H1 (cell line): ENCODE results near the gene LSR. TPM values are rescaled to one million over a fixed set of nuclear protein-coding genes. Genes with fewer than 3 reads are reported as not detected.

ENCODE experiments used
- CTCF ChIA-PET: fragments of 300-600 bp; sonication (Branson Sonifier 250); formaldehyde crosslinking; loops from one replicate; lab custom pipeline; 2021; ENCODE audit not compliant: partially characterized antibody; lab: Charles Lee
- POLR2A ChIA-PET: fragments of 300-600 bp; sonication (Branson Sonifier 250); formaldehyde crosslinking; loops from one replicate; lab custom pipeline; 2021; ENCODE audit warnings: inconsistent platforms; ENCODE audit not compliant: partially characterized antibody; lab: Charles Lee
- DNase-seq, 2 experiments: peaks; one replicate each; pipeline versions ENCODE4 v3.0.0 to v3.0.0-alpha.2; 2010 to 2022; ENCODE audit warnings: low spot score in 2 of 2, low read depth in 1 of 2, mixed read lengths in 1 of 2
- FAIRE-seq: peaks from 2 replicates; lab custom pipeline; 2011; peaks lifted over from hg19 to GRCh38; lab: Jason Lieb, UNC
- H2AFZ ChIP-seq: 2 replicates; pipeline ENCODE4 v1.8.1; 2012; ENCODE audit warnings: low read length, inconsistent platforms
- H2AK5ac ChIP-seq: 2 replicates; pipeline ENCODE4 v1.6.1; 2013; ENCODE audit warnings: low read depth, low read length
- H2BK120ac ChIP-seq: replicated peaks from 2 replicates; pipeline ENCODE3; 2013; ENCODE audit warnings: low read depth, low read length, inconsistent platforms
- H2BK12ac ChIP-seq: 2 replicates; pipeline ENCODE4 v1.6.1; 2013; ENCODE audit warnings: low read depth, low read length
- H2BK15ac ChIP-seq: 2 replicates; pipeline ENCODE4 v1.6.1; 2013; ENCODE audit warnings: low read length
- H2BK20ac ChIP-seq: 2 replicates; pipeline ENCODE4 v1.6.1; 2013; ENCODE audit warnings: low read length
- H2BK5ac ChIP-seq: 2 replicates; pipeline ENCODE4 v1.6.1; 2013; ENCODE audit warnings: low read depth, low read length
- H3K14ac ChIP-seq: 2 replicates; pipeline ENCODE4 v1.6.1; 2013; ENCODE audit warnings: inconsistent platforms; ENCODE audit not compliant: insufficient read length
- H3K18ac ChIP-seq: 2 replicates; pipeline ENCODE4 v1.6.1; 2013; ENCODE audit warnings: low read length; ENCODE audit errors: extremely low read depth
- H3K23ac ChIP-seq: 2 replicates; pipeline ENCODE4 v1.6.1; 2013; ENCODE audit warnings: inconsistent platforms; ENCODE audit not compliant: insufficient read length
- H3K23me2 ChIP-seq: 2 replicates; pipeline ENCODE4 v1.6.1; 2013; ENCODE audit warnings: low read depth, low read length
- H3K27ac ChIP-seq: 2 replicates; pipeline ENCODE4 v1.6.1; 2011; ENCODE audit warnings: low read depth, low read length, inconsistent platforms
- H3K27me3 ChIP-seq, 4 experiments: replicated peaks in 1 of 4; 1 replicate in 1 of 4; 2 replicates in 3 of 4; pipeline versions ENCODE4 v1.6.1 to v1.8.1; 2011 to 2013; ENCODE audit warnings: low read length in 3 of 4, mild to moderate bottlenecking in 3 of 4, inconsistent platforms in 2 of 4, mixed read lengths in 2 of 4, moderate library complexity in 1 of 4; ENCODE audit not compliant: control insufficient read depth in 3 of 4, insufficient read depth in 3 of 4; ENCODE audit errors: extremely low read depth in 1 of 4
- H3K36me3 ChIP-seq, 4 experiments: 2 replicates each; pipeline versions ENCODE4 v1.6.1 to v1.8.1; 2011 to 2013; ENCODE audit warnings: mild to moderate bottlenecking in 4 of 4, low read length in 3 of 4, moderate library complexity in 2 of 4, control low read depth in 1 of 4, inconsistent platforms in 1 of 4; ENCODE audit not compliant: insufficient read depth in 4 of 4, control insufficient read depth in 2 of 4
- H3K4ac ChIP-seq: replicated peaks from 2 replicates; pipeline ENCODE3; 2013; ENCODE audit warnings: low read length, low read depth, mixed read lengths, inconsistent platforms; ENCODE audit not compliant: insufficient read length
- H3K4me1 ChIP-seq, 4 experiments: replicated peaks in 1 of 4; 1 replicate in 1 of 4; 2 replicates in 3 of 4; pipeline versions ENCODE4 v1.6.1 to v1.8.1; 2011 to 2013; ENCODE audit warnings: low read length in 3 of 4, inconsistent platforms in 2 of 4, mixed read lengths in 1 of 4; ENCODE audit not compliant: insufficient read depth in 4 of 4, control insufficient read depth in 3 of 4
- H3K4me2 ChIP-seq, 2 experiments: 2 replicates each; pipeline versions ENCODE4 v1.6.1 to v1.8.1; 2011 to 2013; ENCODE audit warnings: low read depth in 2 of 2, low read length in 2 of 2, control low read depth in 1 of 2, inconsistent platforms in 1 of 2, mild to moderate bottlenecking in 1 of 2; ENCODE audit not compliant: insufficient read depth in 1 of 2
- H3K4me3 ChIP-seq, 4 experiments: fragments of 200-600, 300-600 bp in 1 of 4; sonication (generic), shearing (Covaris generic), sonication (Bioruptor Twin) in 1 of 4; 2 replicates each; pipeline versions ENCODE4 v1.5.1 to v1.8.1; 2011 to 2016; ENCODE audit warnings: low read length in 4 of 4, low read depth in 3 of 4, control low read depth in 2 of 4, inconsistent platforms in 2 of 4, mild to moderate bottlenecking in 2 of 4, mixed read lengths in 1 of 4, moderate library complexity in 1 of 4; ENCODE audit not compliant: insufficient read depth in 2 of 4; ENCODE audit errors: extremely low read depth in 1 of 4
- H3K56ac ChIP-seq: replicated peaks from 2 replicates; pipeline ENCODE3; 2013; ENCODE audit warnings: low read depth, mild to moderate bottlenecking, mixed read lengths, low read length, inconsistent platforms; ENCODE audit not compliant: insufficient read length
- H3K79me1 ChIP-seq: 2 replicates; pipeline ENCODE4 v1.6.1; 2013; ENCODE audit warnings: low read depth, low read length, control low read depth
- H3K79me2 ChIP-seq, 2 experiments: 2 replicates each; pipeline versions ENCODE4 v1.6.1 to v1.8.1; 2012 to 2013; ENCODE audit warnings: low read length in 2 of 2, mild to moderate bottlenecking in 2 of 2, inconsistent platforms in 1 of 2; ENCODE audit not compliant: insufficient read depth in 2 of 2, control insufficient read depth in 1 of 2
- H3K9ac ChIP-seq, 4 experiments: replicated peaks in 1 of 4; 1 replicate in 1 of 4; 2 replicates in 3 of 4; pipeline versions ENCODE4 v1.6.1 to v1.8.1; 2011 to 2013; ENCODE audit warnings: low read depth in 3 of 4, low read length in 3 of 4, control low read depth in 2 of 4, mild to moderate bottlenecking in 2 of 4, moderate library complexity in 2 of 4, inconsistent platforms in 1 of 4; ENCODE audit errors: extremely low read depth in 1 of 4
- H3K9me3 ChIP-seq, 2 experiments: 2 replicates each; pipeline versions ENCODE4 v1.6.1 to v1.8.1; 2012 to 2013; ENCODE audit warnings: mild to moderate bottlenecking in 2 of 2, moderate library complexity in 2 of 2, control low read depth in 1 of 2, inconsistent platforms in 1 of 2, low read depth in 1 of 2, low read length in 1 of 2, mixed read lengths in 1 of 2; ENCODE audit not compliant: insufficient read depth in 2 of 2
- H4K20me1 ChIP-seq, 2 experiments: replicated peaks in 1 of 2; 2 replicates each; pipeline versions ENCODE3 to v1.8.1; 2011 to 2013; ENCODE audit warnings: inconsistent platforms in 2 of 2, low read length in 2 of 2, mild to moderate bottlenecking in 1 of 2; ENCODE audit not compliant: insufficient read depth in 2 of 2, control insufficient read depth in 1 of 2
- H4K5ac ChIP-seq: 2 replicates; pipeline ENCODE4 v1.6.1; 2013; ENCODE audit warnings: low read length, low read depth, mixed read lengths, inconsistent platforms; ENCODE audit not compliant: insufficient read length
- H4K8ac ChIP-seq: 2 replicates; pipeline ENCODE4 v1.8.0; 2013; ENCODE audit warnings: mild to moderate bottlenecking, moderate library complexity, low read length, inconsistent platforms; ENCODE audit not compliant: insufficient read depth; ENCODE audit errors: extremely low read depth
- H4K91ac ChIP-seq: replicated peaks from 2 replicates; pipeline ENCODE3; 2013; ENCODE audit warnings: low read length, mixed read lengths, inconsistent platforms; ENCODE audit not compliant: insufficient read length
- BCL11A ChIP-seq, 2 experiments: IDR thresholded peaks; one replicate each; pipeline ENCODE4 v1.6.1; 2011; ENCODE audit warnings: low read depth in 2 of 2, low read length in 2 of 2, mild to moderate bottlenecking in 2 of 2
- NRF1 ChIP-seq: IDR thresholded peaks from 2 replicates; pipeline ENCODE4 v1.6.1; 2011; ENCODE audit warnings: mild to moderate bottlenecking, low read depth, low read length, improper control_type of control experiment
- USF2 ChIP-seq: IDR thresholded peaks from 2 replicates; pipeline ENCODE4 v1.6.1; 2011; ENCODE audit warnings: low read length, improper control_type of control experiment
- WGBS, 2 experiments: shearing (Covaris generic) in 1 of 2; methylation state at CpG; one replicate each; pipeline versions ENCODE4 v1.1.6 to v1.1.7; 2013 to 2015; ENCODE audit warnings: low lambda C conversion rate in 2 of 2, mixed read lengths in 2 of 2, inconsistent platforms in 1 of 2, low coverage in 1 of 2, missing lambda C conversion rate in 1 of 2; ENCODE audit not compliant: insufficient replicate concordance in 2 of 2, insufficient coverage in 1 of 2, insufficient read length in 1 of 2; ENCODE audit errors: extremely low coverage in 1 of 2, missing lambda C conversion rate in 1 of 2; 5-methylcytosine and 5-hydroxymethylcytosine counted together
- polyA plus RNA-seq, 7 experiments: library from polyadenylated mRNA; depleted of rRNA in 3 of 7; stranded (reverse) in 5 of 7; unstranded in 2 of 7; fragments of >200 nt in 5 of 7; fragments of 200-250 nt in 2 of 7; gene quantifications; 1 replicate in 5 of 7; 2 replicates in 1 of 7; 4 replicates in 1 of 7; pipeline versions ENCODE4 v1.2.1 to v1.2.3, GENCODE V29; 2011 to 2013; ENCODE audit warnings: missing spikeins in 2 of 7, mixed read lengths in 2 of 7
- total RNA-seq: library from RNA; stranded (reverse); fragmentation: NEBNext Ultra II Directional; extraction: Animal tissue kit (Norgen Biotek cat#: 25700); gene quantifications from 2 replicates; pipeline ENCODE4 v1.2.1, GENCODE V29; 2021
- TF ChIP-seq, protein P1 (sequence below): IDR thresholded peaks from 2 replicates; pipeline ENCODE4 v1.6.1; 2012; ENCODE audit warnings: low read length, inconsistent platforms

The LSR gene
- total and polyA plus RNA-seq, 2 of the 8 experiments (the other 6 are each of a cell fraction or from before 2014, with no cell fraction given), result 159 to 186 TPM

GRCh38 chr19:35222373-35223015 is 26.3 kb upstream of the LSR start:
- Histone ChIP-seq H4K20me1 (no peaks in the 10 kb centered on the region), H3K14ac (no peak overlapping the region), H2AK5ac (no peak overlapping the region), H4K91ac (no peak overlapping the region), H3K36me3 (no peaks in the 10 kb centered on the region), H3K4ac (no peak overlapping the region), H3K56ac (no peak overlapping the region), H3K23me2 (no peaks in the 10 kb centered on the region), H2BK5ac (no peak overlapping the region), H2BK20ac (no peak overlapping the region), H3K4me3 (no peak overlapping the region), H3K4me2 (no peak overlapping the region), H4K8ac (no peak overlapping the region), H3K9me3 (peaks cover 4 to 14% of the 10 kb centered on the region in 2 experiments), H3K4me1 (peaks cover 0 to 12% (median 3%) of the 10 kb centered on the region in 4 experiments; a peak in 4 of 7 replicates), H3K27me3 (no peaks in the 10 kb centered on the region; a peak in 1 of 7 replicates), H3K9ac (no peak overlapping the region), H3K79me1 (no peaks in the 10 kb centered on the region), H4K5ac (no peak overlapping the region), H2BK12ac (no peak overlapping the region), H3K23ac (no peak overlapping the region), H2BK15ac (no peak overlapping the region), H3K27ac (no peak overlapping the region), H3K79me2 (no peaks in the 10 kb centered on the region), H2AFZ (no peak overlapping the region), H2BK120ac (no peak overlapping the region), H3K18ac (no peak overlapping the region)
- ChIA-PET POLR2A (interaction anchor here (0.6 to 1.2 kb wide), 6 partner anchors 9 to 1062 kb away, joined by 3 to 5 read pairs (median 4); partner anchors contain the start of gene LSR), CTCF (interaction anchor here (0.6 to 1.8 kb wide), 11 partner anchors 11 to 156 kb away, joined by 3 to 8 read pairs (median 3); partner anchors contain the start of genes FXYD5 and LGI4)
- no peak for TF ChIP-seq BCL11A (IDR thresholded peaks at IDR 0.05; ENCODE audit: low read depth in 2 of 2, low read length in 2 of 2)
- no peak for TF ChIP-seq NRF1
- TF ChIP-seq, protein P1, sequence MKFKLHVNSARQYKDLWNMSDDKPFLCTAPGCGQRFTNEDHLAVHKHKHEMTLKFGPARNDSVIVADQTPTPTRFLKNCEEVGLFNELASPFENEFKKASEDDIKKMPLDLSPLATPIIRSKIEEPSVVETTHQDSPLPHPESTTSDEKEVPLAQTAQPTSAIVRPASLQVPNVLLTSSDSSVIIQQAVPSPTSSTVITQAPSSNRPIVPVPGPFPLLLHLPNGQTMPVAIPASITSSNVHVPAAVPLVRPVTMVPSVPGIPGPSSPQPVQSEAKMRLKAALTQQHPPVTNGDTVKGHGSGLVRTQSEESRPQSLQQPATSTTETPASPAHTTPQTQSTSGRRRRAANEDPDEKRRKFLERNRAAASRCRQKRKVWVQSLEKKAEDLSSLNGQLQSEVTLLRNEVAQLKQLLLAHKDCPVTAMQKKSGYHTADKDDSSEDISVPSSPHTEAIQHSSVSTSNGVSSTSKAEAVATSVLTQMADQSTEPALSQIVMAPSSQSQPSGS, result no peak
- TF ChIP-seq USF2, result no peak
- DNase-seq (no peak), FAIRE-seq (no peak)
- WGBS, 2 experiments, result 82% methylated on average over 7 of the region's 7 CpGs; no CpG with 5 or more reads in 1 of the 2 experiments
